Measurements from ENCODE around the gene EEF2KMT. TPM values are rescaled to one million over a fixed set of nuclear protein-coding genes. Genes with fewer than 3 reads are reported as not detected.

The EEF2KMT gene
- total and polyA plus RNA-seq, 9 of the 15 experiments (the other 6 are each of a cell fraction or from before 2014, with no cell fraction given) = 4.2 to 22.7 (median 12.8) TPM

GRCh38 chr16:5041600-5042133, 55.9 kb downstream of the EEF2KMT start:
- Histone ChIP-seq H3K27me3 (ENCODE audit: control insufficient read depth in 2 of 2, insufficient read depth in 2 of 2, low read length in 2 of 2) (peaks cover 45 to 53% of the 10 kb centered on the region in 2 experiments; a peak in 4 of 5 replicates), H3K4me3 (no peak overlapping the region), H3K27ac (ENCODE audit: extremely low read depth, low read depth, low read length) (no peak overlapping the region), H3K9me1 (ENCODE audit: control insufficient read depth, insufficient read depth, low read length) (no peaks in the 10 kb centered on the region), H3K79me2 (ENCODE audit: control insufficient read depth, insufficient read depth, low read length) (no peaks in the 10 kb centered on the region), H3K4me1 (replicated peaks in 1 of 2; ENCODE audit: control insufficient read depth in 2 of 2, insufficient read depth in 2 of 2, low read length in 2 of 2) (no peaks in the 10 kb centered on the region; a peak in 1 of 5 replicates), H3K9me3 (replicated peaks; ENCODE audit: control insufficient read depth, insufficient read depth, low read depth, low read length) (no peaks in the 10 kb centered on the region), H3K4me2 (ENCODE audit: insufficient read depth, low read length) (no peak overlapping the region), H3K9ac (ENCODE audit: insufficient read depth in 1 of 2, low read depth in 2 of 2, low read length in 2 of 2) (no peak overlapping the region), H2AFZ (ENCODE audit: low read depth, low read length) (no peak overlapping the region), H3K36me3 (ENCODE audit: control insufficient read depth, insufficient read depth, low read length) (no peaks in the 10 kb centered on the region), H4K20me1 (replicated peaks; ENCODE audit: control insufficient read depth, insufficient read depth, low read length) (peaks cover 18% of the 10 kb centered on the region)
- no peak for DNase-seq (ENCODE audit: extremely low read depth in 1 of 4, low spot score in 3 of 4)
- WGBS (ENCODE audit: insufficient coverage, low coverage, missing lambda C conversion rate) = 3% methylated on average over 11 of the region's 12 CpGs
- no TSS peak for BruUV-seq (replicated peaks)
- in situ Hi-C loops (cut with MboI) = no loop called here
- intact Hi-C loops (cut with micrococcal nuclease) = no loop called here
- no peak for ATAC-seq
- FAIRE-seq = no peak
- CTCF ChIA-PET (ENCODE audit: low intra/inter-chr PET ratio) = no interaction called here
- POLR2A ChIA-PET = no interaction called here
- TF ChIP-seq TAL1 (IDR thresholded peaks at IDR 0.05) (no peak), HDAC3 (IDR thresholded peaks at IDR 0.05; ENCODE audit: borderline replicate concordance, partially characterized antibody) (no peak), RBM39 (optimal IDR thresholded peaks at IDR 0.05; ENCODE audit: low read depth, low read length) (no peak), NCOA1 (IDR thresholded peaks at IDR 0.05; ENCODE audit: low read depth) (no peak), ZBTB7A (IDR thresholded peaks at IDR 0.05; ENCODE audit: borderline replicate concordance, control insufficient read depth, low read depth, low read length) (no peak), TBL1XR1 (IDR thresholded peaks at IDR 0.05; ENCODE audit: low read length in 2 of 2) (no peak), ZNF232 (CRISPR knock-in tag; IDR thresholded peaks at IDR 0.05) (no peak), EWSR1 (IDR thresholded peaks at IDR 0.05; ENCODE audit: borderline replicate concordance, low read depth, partially characterized antibody) (no peak), MGA (IDR thresholded peaks at IDR 0.05) (no peak)

Data from K562 (cell line).